K562 (cell line): ENCODE measurements around the gene GTF3C1. TPM values are rescaled to one million over a fixed set of nuclear protein-coding genes. Genes with fewer than 3 reads are reported as not detected.

Experiments used
- ATAC-seq: fragments of 200-7000 bp; cut with Tn5 transposase; 3 replicates; pipeline ENCODE4 v1.9.1; 2020; ENCODE audit warnings: moderate library complexity
- BruUV-seq: library from RNA; stranded (reverse); fragments of 400-500 nt; replicated peaks from 2 replicates; lab custom pipeline; 2021; lab: Mats Ljungman, UMichigan
- CTCF ChIA-PET: fragments of 300-600 bp; formaldehyde crosslinking; extraction: SDS; loops from one replicate; lab custom pipeline; 2021; ENCODE audit warnings: low intra/inter-chr PET ratio; lab: Yijun Ruan, JAX
- POLR2A ChIA-PET: fragments of 300-600, 350-650 bp; sonication (Branson Sonifier 250); formaldehyde crosslinking; extraction: SDS; loops from one replicate; lab custom pipeline; 2021; ENCODE audit warnings: antibody characterized with exemption, inconsistent platforms; lab: Yijun Ruan, JAX
- DNase-seq, 4 experiments: peaks; one replicate each; pipeline versions ENCODE4 v3.0.0 to v3.0.0-alpha.2; 2011 to 2018; ENCODE audit warnings: low spot score in 3 of 4, mixed read lengths in 3 of 4; ENCODE audit errors: extremely low read depth in 1 of 4
- FAIRE-seq: peaks from 2 replicates; lab custom pipeline; 2011; peaks lifted over from hg19 to GRCh38; lab: Jason Lieb, UNC
- H2AFZ ChIP-seq: 2 replicates; pipeline ENCODE4 v1.6.0; 2011; ENCODE audit warnings: low read depth, low read length, control low read depth, inconsistent platforms
- H3K27ac ChIP-seq: fragments of 200-600 bp; 3 replicates; pipeline ENCODE4 v1.8.0; 2011; ENCODE audit warnings: low read depth, mild to moderate bottlenecking, control low read depth, inconsistent platforms, low read length, moderate library complexity, mixed read lengths; ENCODE audit errors: extremely low read depth
- H3K27me3 ChIP-seq, 2 experiments: fragments of 300-600 bp in 1 of 2; 2 replicates in 1 of 2; 3 replicates in 1 of 2; pipeline versions ENCODE4 v1.6.0 to v1.8.0; 2011; ENCODE audit warnings: inconsistent platforms in 2 of 2, low read length in 2 of 2, mild to moderate bottlenecking in 1 of 2, mixed read lengths in 1 of 2, moderate library complexity in 1 of 2; ENCODE audit not compliant: control insufficient read depth in 2 of 2, insufficient read depth in 2 of 2
- H3K36me3 ChIP-seq: fragments of 300-600 bp; 3 replicates; pipeline ENCODE4 v1.8.0; 2011; ENCODE audit warnings: mild to moderate bottlenecking, low read length, inconsistent platforms; ENCODE audit not compliant: control insufficient read depth, insufficient read depth
- H3K4me1 ChIP-seq, 2 experiments: fragments of 200-600 bp in 1 of 2; replicated peaks in 1 of 2; 2 replicates in 1 of 2; 3 replicates in 1 of 2; pipeline versions ENCODE4 v1.5.1 to v1.8.0; 2011; ENCODE audit warnings: inconsistent platforms in 2 of 2, low read length in 2 of 2, mild to moderate bottlenecking in 1 of 2, mixed read lengths in 1 of 2, moderate library complexity in 1 of 2; ENCODE audit not compliant: control insufficient read depth in 2 of 2, insufficient read depth in 2 of 2
- H3K4me2 ChIP-seq: 2 replicates; pipeline ENCODE4 v1.6.1; 2011; ENCODE audit warnings: low read length, control low read depth, inconsistent platforms, mixed read lengths; ENCODE audit not compliant: insufficient read depth
- H3K4me3 ChIP-seq: fragments of 200-600 bp; sonication (generic), shearing (Covaris generic); 2 replicates; pipeline ENCODE4 v1.5.1; 2016; ENCODE audit warnings: control low read depth, inconsistent platforms
- H3K79me2 ChIP-seq: fragments of 200-600 bp; 3 replicates; pipeline ENCODE4 v1.8.0; 2011; ENCODE audit warnings: low read length, inconsistent platforms; ENCODE audit not compliant: control insufficient read depth, insufficient read depth
- H3K9ac ChIP-seq, 2 experiments: 2 replicates each; pipeline versions ENCODE4 v1.6.0 to v1.6.1; 2011; ENCODE audit warnings: low read depth in 2 of 2, low read length in 2 of 2, control low read depth in 1 of 2, inconsistent platforms in 1 of 2, mild to moderate bottlenecking in 1 of 2, mixed read lengths in 1 of 2; ENCODE audit not compliant: insufficient read depth in 1 of 2
- H3K9me1 ChIP-seq: one replicate; pipeline ENCODE4 v1.6.0; 2011; ENCODE audit warnings: inconsistent platforms, mild to moderate bottlenecking, low read length, moderate library complexity; ENCODE audit not compliant: control insufficient read depth, insufficient read depth
- H3K9me3 ChIP-seq: replicated peaks from 2 replicates; pipeline ENCODE4 v1.5.1; 2011; ENCODE audit warnings: low read depth, low read length, inconsistent platforms; ENCODE audit not compliant: control insufficient read depth, insufficient read depth
- H4K20me1 ChIP-seq: replicated peaks from 2 replicates; pipeline ENCODE4 v1.6.1; 2011; ENCODE audit warnings: low read length, inconsistent platforms, mixed read lengths; ENCODE audit not compliant: control insufficient read depth, insufficient read depth
- CHD1 ChIP-seq: fragments of 200-600 bp; sonication (generic); IDR thresholded peaks from one replicate; pipeline ENCODE4 v1.6.1; 2012; ENCODE audit warnings: mild to moderate bottlenecking, moderate library complexity, low read length, inconsistent platforms
- FOXK2 ChIP-seq, 2 experiments: fragments of 450-650 bp; IDR thresholded peaks in 1 of 2; conservative IDR thresholded peaks in 1 of 2; 2 replicates each; pipeline ENCODE4 v1.6.1; 2016; ENCODE audit warnings: low read depth in 2 of 2, mild to moderate bottlenecking in 1 of 2
- ID3 ChIP-seq, 2 experiments: fragments of 250-450 bp in 1 of 2; fragments of 450-650 bp in 1 of 2; sonication (Bioruptor Pico) in 1 of 2; IDR thresholded peaks; 2 replicates each; pipeline versions ENCODE4 v1.6.1 to v1.8.0; 2016 to 2021; ENCODE audit warnings: mild to moderate bottlenecking in 2 of 2, moderate library complexity in 2 of 2, missing compliant biosample characterization in 1 of 2, missing genetic modification characterization in 1 of 2
- KAT7 ChIP-seq: sonication (generic); formaldehyde crosslinking; IDR thresholded peaks from 2 replicates; pipeline ENCODE4 v1.8.0; 2022; ENCODE audit warnings: missing genetic modification reagents, mild to moderate bottlenecking, borderline replicate concordance
- MEF2D ChIP-seq: conservative IDR thresholded peaks from 2 replicates; pipeline ENCODE4 v1.6.1; 2016; ENCODE audit warnings: low read depth, missing genetic modification characterization, missing compliant biosample characterization
- RERE ChIP-seq: sonication (generic); formaldehyde crosslinking; IDR thresholded peaks from 2 replicates; pipeline ENCODE4 v1.8.0; 2023; ENCODE audit warnings: missing genetic modification reagents, mild to moderate bottlenecking, borderline replicate concordance
- STAG1 ChIP-seq: sonication (generic); formaldehyde crosslinking; IDR thresholded peaks from 2 replicates; pipeline ENCODE4 v1.5.0; 2020; ENCODE audit warnings: missing genetic modification reagents, borderline replicate concordance
- THRAP3 ChIP-seq: fragments of 450-650 bp; IDR thresholded peaks from 2 replicates; pipeline ENCODE4 v1.6.1; 2016; ENCODE audit warnings: mild to moderate bottlenecking, inconsistent platforms, borderline replicate concordance
- ZFP1 ChIP-seq: fragments of 450-650 bp; formaldehyde crosslinking; IDR thresholded peaks from 2 replicates; pipeline ENCODE4 v1.4.0; 2020; ENCODE audit warnings: mild to moderate bottlenecking, mixed read lengths
- ZNF133 ChIP-seq: fragments of 250-450 bp; sonication (Bioruptor Pico); IDR thresholded peaks from 2 replicates; pipeline ENCODE4 v1.4.0; 2020; ENCODE audit warnings: mild to moderate bottlenecking
- ZNF584 ChIP-seq: fragments of 200-800 bp; sonication (Bioruptor generic); IDR thresholded peaks from 2 replicates; pipeline ENCODE4 v1.6.1; 2016; ENCODE audit warnings: low read depth, mild to moderate bottlenecking, missing genetic modification characterization, missing compliant biosample characterization
- WGBS: fragments of 100-300 bp; shearing (Covaris generic); methylation state at CpG from one replicate; pipeline ENCODE4 v1.1.6; 2016; ENCODE audit warnings: low coverage, mixed read lengths; ENCODE audit not compliant: insufficient coverage; ENCODE audit errors: missing lambda C conversion rate; 5-methylcytosine and 5-hydroxymethylcytosine counted together
- in situ Hi-C: fragments of 300-500 bp; cut with MboI; formaldehyde crosslinking; loops from 4 replicates; pipeline ENCODE4 v1.15.0; 2018; ENCODE audit warnings: inconsistent platforms, mixed read lengths
- intact Hi-C: fragments of 100-400 bp; cut with micrococcal nuclease; formaldehyde crosslinking; loops from 2 replicates; pipeline ENCODE4 v1.14.2; 2022
- polyA plus RNA-seq, 8 experiments: library from polyadenylated mRNA; depleted of rRNA in 4 of 8; stranded (reverse) in 5 of 8; unstranded in 3 of 8; fragments of >200 nt; fragmentation: Nextera tagmentation in 2 of 8; fragmentation: Illumina TruSeq in 1 of 8; extraction: Ambion mirVana in 2 of 8; extraction: Trizol in 1 of 8; gene quantifications; 2 replicates each; pipeline versions ENCODE4 v1.2.1 to v1.2.3, GENCODE V29; 2011 to 2014; ENCODE audit warnings: inconsistent platforms in 1 of 8, missing spikeins in 1 of 8
- total RNA-seq, 7 experiments: library from RNA; depleted of rRNA in 6 of 7; stranded (reverse); fragments of >200 nt in 6 of 7; fragmentation: Illumina TruSeq in 2 of 7; extraction: Trizol in 2 of 7; gene quantifications; 2 replicates each; pipeline versions ENCODE4 v1.2.1 to v1.2.3, GENCODE V29; 2011 to 2021; ENCODE audit warnings: low replicate concordance in 1 of 7
- TF ChIP-seq, protein P1 (sequence below), 2 experiments: fragments of 450-650 bp; IDR thresholded peaks; 2 replicates each; pipeline ENCODE4 v1.6.1; 2016

GTF3C1 gene
- total and polyA plus RNA-seq, 9 of the 15 experiments (the other 6 are each of a cell fraction or from before 2014, with no cell fraction given) = 0.72 to 63.6 (median 30.9) TPM

DNA sequence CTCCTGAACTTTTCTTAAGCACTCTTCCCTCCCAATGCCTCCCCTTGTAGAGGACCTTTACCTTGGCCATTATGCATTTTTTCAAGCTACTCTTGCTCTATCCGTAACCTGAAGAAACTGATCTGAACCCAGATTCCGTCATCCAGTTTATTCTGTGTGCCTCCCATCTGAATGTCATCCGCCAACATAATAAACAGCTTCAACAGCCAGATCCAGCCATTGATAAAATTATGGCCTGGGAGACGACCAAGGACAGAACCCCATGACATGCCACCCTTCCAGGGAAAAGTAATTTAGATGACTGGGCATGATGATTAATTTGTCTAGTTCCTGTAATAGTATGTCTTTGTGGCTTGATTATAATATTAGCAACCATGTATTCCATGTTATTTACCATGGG lies 42.1 kb upstream of the GTF3C1 start:
- peaks cover 0 to 7% of the 10 kb centered on the region in 2 experiments; a peak in 2 of 5 replicates for H3K4me1 ChIP-seq
- H3K9ac ChIP-seq = no peak overlapping the region
- no peaks in the 10 kb centered on the region for H3K79me2 ChIP-seq
- no peak overlapping the region for H2AFZ ChIP-seq
- DNase-seq (no peak), FAIRE-seq (no peak), ATAC-seq (no peak)
- H3K27ac ChIP-seq = no peak overlapping the region
- POLR2A ChIA-PET = interaction anchor here (1.0 kb wide), 1 partner anchor 11 kb away, joined by 4 read pairs; no protein-coding TSS in a partner anchor
- no peaks in the 10 kb centered on the region for H3K36me3 ChIP-seq
- no peaks in the 10 kb centered on the region for H3K27me3 ChIP-seq
- no TSS peak for BruUV-seq
- no peaks in the 10 kb centered on the region for H3K9me1 ChIP-seq
- no peak overlapping the region for H3K4me2 ChIP-seq
- no peaks in the 10 kb centered on the region for H4K20me1 ChIP-seq
- CTCF ChIA-PET = no interaction called here
- intact Hi-C loops (no loop called here), in situ Hi-C loops (no loop called here)
- no peaks in the 10 kb centered on the region for H3K9me3 ChIP-seq
- H3K4me3 ChIP-seq = no peak overlapping the region
- WGBS = 71% methylated on average over 4 of the region's 4 CpGs
- TF ChIP-seq ZFP1 (CRISPR knock-in tag) (no peak), ID3 (CRISPR knock-in tag; IDR thresholded peaks at IDR 0.05) (no peak), ID3 (tag; IDR thresholded peaks at IDR 0.05) (no peak), RERE (CRISPR knock-in tag) (no peak), STAG1 (CRISPR knock-in tag) (no peak), MEF2D (tag) (no peak), FOXK2 (conservative IDR thresholded peaks at IDR 0.05 in 1 of 2, IDR thresholded peaks at IDR 0.05 in 1 of 2; ENCODE audit: low read depth in 2 of 2) (no peak), THRAP3 (no peak), ZNF133 (CRISPR knock-in tag) (no peak), KAT7 (CRISPR knock-in tag) (no peak), CHD1 (no peak), ZNF584 (CRISPR knock-in tag) (no peak)
- TF ChIP-seq, protein P1, sequence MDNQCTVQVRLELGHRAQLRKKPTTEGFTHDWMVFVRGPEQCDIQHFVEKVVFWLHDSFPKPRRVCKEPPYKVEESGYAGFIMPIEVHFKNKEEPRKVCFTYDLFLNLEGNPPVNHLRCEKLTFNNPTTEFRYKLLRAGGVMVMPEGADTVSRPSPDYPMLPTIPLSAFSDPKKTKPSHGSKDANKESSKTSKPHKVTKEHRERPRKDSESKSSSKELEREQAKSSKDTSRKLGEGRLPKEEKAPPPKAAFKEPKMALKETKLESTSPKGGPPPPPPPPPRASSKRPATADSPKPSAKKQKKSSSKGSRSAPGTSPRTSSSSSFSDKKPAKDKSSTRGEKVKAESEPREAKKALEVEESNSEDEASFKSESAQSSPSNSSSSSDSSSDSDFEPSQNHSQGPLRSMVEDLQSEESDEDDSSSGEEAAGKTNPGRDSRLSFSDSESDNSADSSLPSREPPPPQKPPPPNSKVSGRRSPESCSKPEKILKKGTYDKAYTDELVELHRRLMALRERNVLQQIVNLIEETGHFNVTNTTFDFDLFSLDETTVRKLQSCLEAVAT (IDR thresholded peaks at IDR 0.05) = no peak
